ENCODE data around the gene EHMT1. TPM values are rescaled to one million over a fixed set of nuclear protein-coding genes. Genes with fewer than 3 reads are reported as not detected.
A peak's percentile ranks its signal among the peaks of the same experiment; 100 is the strongest.

EHMT1 gene
- total RNA-seq (92.9 TPM), polyA plus RNA-seq (ENCODE audit: insufficient read depth, low read depth, low replicate concordance) (15.8 TPM)
- long read RNA-seq, donor 1, partial matches to known transcripts: 0 of 2 reads
- long read RNA-seq, donor 1, other reads (novel, unspliced or antisense): 0 of 2 reads
- long read RNA-seq, donor 2, full-length matches to known transcripts: 2 of 8 reads
- long read RNA-seq, donor 2, partial matches to known transcripts: 6 of 8 reads
- long read RNA-seq, donor 2, other reads (novel, unspliced or antisense): 0 of 8 reads
- long read RNA-seq, donor 3, partial matches to known transcripts: 0 of 1 reads
- long read RNA-seq, donor 3, other reads (novel, unspliced or antisense): 0 of 1 reads
- long read RNA-seq, donor 4, full-length matches to known transcripts: 4 of 4 reads
- long read RNA-seq, donor 4, partial matches to known transcripts: 0 of 4 reads
- long read RNA-seq, donor 4, other reads (novel, unspliced or antisense): 0 of 4 reads
- long read RNA-seq, donor 5: 0 reads
- long read RNA-seq, donor 6, partial matches to known transcripts: 0 of 1 reads
- long read RNA-seq, donor 6, other reads (novel, unspliced or antisense): 0 of 1 reads
- long read RNA-seq, donor 7, full-length matches to known transcripts: 10 of 53 reads
- long read RNA-seq, donor 7, partial matches to known transcripts: 32 of 53 reads
- long read RNA-seq, donor 7, other reads (novel, unspliced or antisense): 11 of 53 reads
- long read RNA-seq, donor 8, partial matches to known transcripts: 0 of 3 reads
- long read RNA-seq, donor 8, other reads (novel, unspliced or antisense): 0 of 3 reads
- long read RNA-seq, donor 9, partial matches to known transcripts: 0 of 1 reads
- long read RNA-seq, donor 9, other reads (novel, unspliced or antisense): 0 of 1 reads
- long read RNA-seq, donor 10, full-length matches to known transcripts: 4 of 4 reads
- long read RNA-seq, donor 10, partial matches to known transcripts: 0 of 4 reads
- long read RNA-seq, donor 10, other reads (novel, unspliced or antisense): 0 of 4 reads

DNA sequence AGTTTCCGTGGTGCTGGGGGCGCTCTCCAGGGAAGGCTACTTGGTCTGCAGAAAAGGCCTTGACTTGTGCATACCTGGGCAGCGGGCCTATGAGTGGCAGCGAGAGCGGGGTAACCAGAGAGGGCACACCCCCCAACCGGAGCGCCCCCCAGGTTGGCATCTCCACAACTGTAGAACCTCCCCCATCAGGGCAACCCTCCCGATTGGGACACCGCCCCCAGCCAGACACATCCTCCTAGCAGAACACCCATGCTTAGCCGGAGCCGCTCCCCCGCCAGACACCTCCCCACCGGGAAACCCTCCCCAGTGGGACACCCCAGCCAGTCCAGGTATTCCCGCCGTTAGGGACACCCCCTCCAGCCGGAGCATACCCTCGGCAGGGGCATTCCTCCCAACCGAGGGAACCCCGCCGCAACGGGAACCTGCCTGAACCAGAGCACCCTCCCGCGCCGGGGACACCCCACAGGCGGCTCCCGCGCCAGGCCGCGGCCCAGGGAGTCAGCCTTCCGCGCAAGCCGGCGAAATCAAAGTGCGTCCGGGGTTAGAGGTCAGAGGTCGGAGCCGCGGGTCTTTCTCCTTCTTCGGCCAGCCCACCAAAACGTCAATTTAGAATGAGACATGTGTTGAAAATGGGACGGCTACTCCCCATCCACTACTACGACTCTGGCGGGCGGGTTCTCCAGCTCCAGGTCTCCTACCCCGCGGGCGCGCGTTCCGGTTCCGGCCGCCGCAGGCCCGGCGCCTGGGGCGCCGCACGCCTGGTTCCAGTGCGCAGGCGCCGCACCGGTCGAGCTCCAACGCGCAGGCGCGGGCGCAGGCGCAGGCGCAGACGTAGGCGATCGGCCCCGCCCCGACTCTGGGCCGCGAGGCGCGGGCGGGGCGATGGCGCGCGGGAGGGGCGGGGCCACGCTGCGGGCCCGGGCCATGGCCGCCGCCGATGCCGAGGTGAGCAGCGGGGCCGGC is at the start of gene EHMT1:
Gene EHMT1 (plus strand): TSS at position 901 of the 963 bp plus-strand sequence. CDS start 24 bp downstream, at position 925.
- DNase-seq (peak; percentile 88 to 96 (median 94)), FAIRE-seq (no peak)
- no peak for TF ChIP-seq CTCF (IDR thresholded peaks at IDR 0.05; ENCODE audit: borderline replicate concordance, extremely low read depth, insufficient read depth)
- intact Hi-C loops (cut with DNase I): no loop called here
- Histone ChIP-seq H3K36me3 (ENCODE audit: control insufficient read depth in 2 of 3, insufficient read depth in 3 of 3, low read length in 3 of 3) (peaks cover 0 to 4% (median 0%) of the 10 kb centered on the region in 3 donors), H3K9ac (ENCODE audit: low read length in 3 of 3) (peak within 1 kb of the TSS; percentile 74 to 87 (median 80)), H3K4me3 (ENCODE audit: low read length in 3 of 3) (peak within 1 kb of the TSS; percentile 86 to 94 (median 93)), H3K9me3 (ENCODE audit: control insufficient read depth in 2 of 3, insufficient read depth in 1 of 3, low read length in 3 of 3) (no peaks in the 10 kb centered on the region), H3K27ac (ENCODE audit: low read depth in 2 of 2, low read length in 2 of 2) (peak within 1 kb of the TSS; percentile 85 to 90), H3K27me3 (ENCODE audit: control insufficient read depth, insufficient read depth, low read length) (no peaks in the 10 kb centered on the region), H3K4me1 (ENCODE audit: control insufficient read depth in 2 of 3, insufficient read depth in 2 of 3, low read depth in 1 of 3, low read length in 3 of 3) (peaks cover 2 to 24% (median 22%) of the 10 kb centered on the region in 3 donors)

- H3K4me3 ChIP-seq (ENCODE audit: low read length in 3 of 3): no peak overlapping the region
- H3K36me3 ChIP-seq (ENCODE audit: control insufficient read depth in 2 of 3, insufficient read depth in 3 of 3, low read length in 3 of 3): peaks cover 0 to 20% (median 18%) of the 10 kb centered on the region in 3 donors
- H3K27me3 ChIP-seq (ENCODE audit: control insufficient read depth, insufficient read depth, low read length): no peaks in the 10 kb centered on the region
- no peak overlapping the region for H3K9ac ChIP-seq (ENCODE audit: low read length in 3 of 3)
- DNase-seq (no peak), FAIRE-seq (no peak)
- no peaks in the 10 kb centered on the region for H3K9me3 ChIP-seq (ENCODE audit: control insufficient read depth in 2 of 3, insufficient read depth in 1 of 3, low read length in 3 of 3)
- intact Hi-C loops (cut with DNase I): no loop called here
- no peak for TF ChIP-seq CTCF (IDR thresholded peaks at IDR 0.05; ENCODE audit: borderline replicate concordance, extremely low read depth, insufficient read depth)
- H3K4me1 ChIP-seq (ENCODE audit: control insufficient read depth in 2 of 3, insufficient read depth in 2 of 3, low read depth in 1 of 3, low read length in 3 of 3): no peaks in the 10 kb centered on the region
- H3K27ac ChIP-seq (ENCODE audit: low read depth in 2 of 2, low read length in 2 of 2): no peak overlapping the region
Measured at GRCh38 chr9:137569609-137570203, 49.1 kb upstream of the EHMT1 start.

- Histone ChIP-seq H3K4me1 (ENCODE audit: control insufficient read depth in 2 of 3, insufficient read depth in 2 of 3, low read depth in 1 of 3, low read length in 3 of 3) (no peaks in the 10 kb centered on the region), H3K9ac (ENCODE audit: low read length in 3 of 3) (no peak overlapping the region), H3K9me3 (ENCODE audit: control insufficient read depth in 2 of 3, insufficient read depth in 1 of 3, low read length in 3 of 3) (no peaks in the 10 kb centered on the region), H3K27ac (ENCODE audit: low read depth in 2 of 2, low read length in 2 of 2) (no peak overlapping the region), H3K4me3 (ENCODE audit: low read length in 3 of 3) (no peak overlapping the region), H3K27me3 (ENCODE audit: control insufficient read depth, insufficient read depth, low read length) (no peaks in the 10 kb centered on the region), H3K36me3 (ENCODE audit: control insufficient read depth in 2 of 3, insufficient read depth in 3 of 3, low read length in 3 of 3) (peaks cover under 1 to 24% (median 19%) of the 10 kb centered on the region in 3 donors)
- intact Hi-C loops (cut with DNase I): no loop called here
- DNase-seq: no peak
- no peak for FAIRE-seq
- no peak for TF ChIP-seq CTCF (IDR thresholded peaks at IDR 0.05; ENCODE audit: borderline replicate concordance, extremely low read depth, insufficient read depth)
Measured at GRCh38 chr9:137570566-137570965, 48.2 kb upstream of the EHMT1 start.

Data from kidney (tissue), 22 donors.